Measurements from ENCODE around the gene TP53BP2.
"Not testable (repeated sequence)": the region's sequence is repeated elsewhere in the genome, so short reads cannot be mapped to it uniquely, and the experiment has no call there.

The TP53BP2 gene, protein sequence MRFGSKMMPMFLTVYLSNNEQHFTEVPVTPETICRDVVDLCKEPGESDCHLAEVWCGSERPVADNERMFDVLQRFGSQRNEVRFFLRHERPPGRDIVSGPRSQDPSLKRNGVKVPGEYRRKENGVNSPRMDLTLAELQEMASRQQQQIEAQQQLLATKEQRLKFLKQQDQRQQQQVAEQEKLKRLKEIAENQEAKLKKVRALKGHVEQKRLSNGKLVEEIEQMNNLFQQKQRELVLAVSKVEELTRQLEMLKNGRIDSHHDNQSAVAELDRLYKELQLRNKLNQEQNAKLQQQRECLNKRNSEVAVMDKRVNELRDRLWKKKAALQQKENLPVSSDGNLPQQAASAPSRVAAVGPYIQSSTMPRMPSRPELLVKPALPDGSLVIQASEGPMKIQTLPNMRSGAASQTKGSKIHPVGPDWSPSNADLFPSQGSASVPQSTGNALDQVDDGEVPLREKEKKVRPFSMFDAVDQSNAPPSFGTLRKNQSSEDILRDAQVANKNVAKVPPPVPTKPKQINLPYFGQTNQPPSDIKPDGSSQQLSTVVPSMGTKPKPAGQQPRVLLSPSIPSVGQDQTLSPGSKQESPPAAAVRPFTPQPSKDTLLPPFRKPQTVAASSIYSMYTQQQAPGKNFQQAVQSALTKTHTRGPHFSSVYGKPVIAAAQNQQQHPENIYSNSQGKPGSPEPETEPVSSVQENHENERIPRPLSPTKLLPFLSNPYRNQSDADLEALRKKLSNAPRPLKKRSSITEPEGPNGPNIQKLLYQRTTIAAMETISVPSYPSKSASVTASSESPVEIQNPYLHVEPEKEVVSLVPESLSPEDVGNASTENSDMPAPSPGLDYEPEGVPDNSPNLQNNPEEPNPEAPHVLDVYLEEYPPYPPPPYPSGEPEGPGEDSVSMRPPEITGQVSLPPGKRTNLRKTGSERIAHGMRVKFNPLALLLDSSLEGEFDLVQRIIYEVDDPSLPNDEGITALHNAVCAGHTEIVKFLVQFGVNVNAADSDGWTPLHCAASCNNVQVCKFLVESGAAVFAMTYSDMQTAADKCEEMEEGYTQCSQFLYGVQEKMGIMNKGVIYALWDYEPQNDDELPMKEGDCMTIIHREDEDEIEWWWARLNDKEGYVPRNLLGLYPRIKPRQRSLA

DNA sequence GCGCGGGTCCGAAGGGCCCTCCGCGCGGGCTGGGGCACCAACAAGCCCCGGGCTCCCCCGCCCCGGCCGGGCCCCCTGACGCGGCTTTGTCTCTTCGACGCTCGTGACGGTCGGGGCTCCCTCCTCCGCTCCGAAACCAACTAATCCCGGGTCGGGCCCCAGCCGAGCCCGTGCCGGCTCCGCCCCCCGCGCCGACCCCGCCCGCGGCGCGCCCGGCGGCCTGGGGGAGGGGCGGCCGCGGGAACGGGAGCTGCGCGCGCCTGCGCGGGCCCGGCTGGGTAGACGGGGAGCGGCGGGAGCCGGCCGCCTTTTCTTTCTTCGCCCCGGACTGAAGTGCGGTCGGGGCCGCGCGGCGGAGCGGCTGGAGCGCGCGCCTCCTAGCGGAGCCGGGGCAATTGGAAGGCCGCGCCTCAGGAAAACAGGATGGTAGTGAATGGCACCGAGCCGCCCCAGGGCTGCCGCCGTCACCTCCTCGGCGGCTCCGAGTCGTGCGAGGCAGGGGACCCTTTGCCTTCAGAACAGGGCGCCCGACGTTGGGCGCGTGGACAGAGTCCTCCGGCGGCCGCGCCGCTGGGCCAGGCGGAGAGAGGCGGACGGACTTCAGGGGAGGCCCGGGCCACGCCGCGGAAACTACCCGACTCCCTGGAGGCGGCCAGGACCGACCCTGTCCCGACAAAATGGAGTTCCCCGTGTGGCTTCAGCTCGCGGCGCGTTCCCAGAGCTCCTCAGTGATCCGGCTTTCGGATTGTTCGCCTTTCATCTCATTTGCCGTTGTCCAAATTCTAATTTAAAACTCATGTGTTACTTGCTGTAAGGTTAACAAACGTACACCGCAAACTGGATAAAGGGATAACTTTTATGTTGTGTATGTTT lies at the start of gene TP53BP2:
Gene TP53BP2 (minus strand): TSS at position 138 of the 873 bp plus-strand sequence. CDS start 267 bp downstream, outside the sequence.
- DNase-seq: peak; percentile 44

DNA sequence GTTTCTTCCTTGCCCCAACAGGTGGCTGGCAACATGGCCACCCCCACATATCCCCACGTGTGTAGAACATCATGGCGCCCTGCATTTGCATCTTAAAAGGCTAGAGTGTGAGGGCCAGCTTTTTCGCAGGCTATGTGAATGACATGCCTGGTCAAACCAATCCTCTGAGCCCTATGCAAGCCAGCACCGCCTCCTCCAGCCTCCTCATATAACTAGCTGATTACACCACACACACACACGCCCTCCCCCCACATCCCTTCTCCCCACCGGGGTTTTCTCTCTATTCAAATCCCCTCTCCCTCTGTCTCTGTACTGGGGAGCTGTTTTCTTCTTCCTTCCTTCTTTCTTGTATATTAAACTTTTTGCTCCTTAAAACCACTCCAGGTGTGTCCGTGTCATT lies 44.7 kb upstream of the TP53BP2 start:
- DNase-seq: not testable (repeated sequence)

DNA sequence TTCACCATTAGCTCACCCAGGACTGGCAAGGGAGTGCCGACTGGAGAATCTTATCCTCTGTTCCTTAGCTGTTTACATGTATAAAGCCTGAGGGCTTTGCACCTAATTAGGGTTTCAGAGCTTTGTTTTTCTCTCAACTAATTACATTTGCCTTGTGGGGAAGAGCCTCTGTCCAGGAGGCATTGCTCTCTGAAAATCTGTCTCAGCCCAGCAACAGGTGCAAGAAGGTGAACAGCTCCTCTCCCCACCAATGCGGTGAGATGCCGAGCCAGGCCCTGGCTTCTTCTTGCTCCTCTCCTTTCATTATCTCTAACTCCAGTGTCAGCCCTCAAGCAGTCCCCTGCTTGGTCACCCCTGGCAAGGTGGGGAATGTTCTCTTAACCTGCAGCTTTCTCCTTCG lies 43.6 kb upstream of the TP53BP2 start:
- not testable (repeated sequence) for DNase-seq

DNA sequence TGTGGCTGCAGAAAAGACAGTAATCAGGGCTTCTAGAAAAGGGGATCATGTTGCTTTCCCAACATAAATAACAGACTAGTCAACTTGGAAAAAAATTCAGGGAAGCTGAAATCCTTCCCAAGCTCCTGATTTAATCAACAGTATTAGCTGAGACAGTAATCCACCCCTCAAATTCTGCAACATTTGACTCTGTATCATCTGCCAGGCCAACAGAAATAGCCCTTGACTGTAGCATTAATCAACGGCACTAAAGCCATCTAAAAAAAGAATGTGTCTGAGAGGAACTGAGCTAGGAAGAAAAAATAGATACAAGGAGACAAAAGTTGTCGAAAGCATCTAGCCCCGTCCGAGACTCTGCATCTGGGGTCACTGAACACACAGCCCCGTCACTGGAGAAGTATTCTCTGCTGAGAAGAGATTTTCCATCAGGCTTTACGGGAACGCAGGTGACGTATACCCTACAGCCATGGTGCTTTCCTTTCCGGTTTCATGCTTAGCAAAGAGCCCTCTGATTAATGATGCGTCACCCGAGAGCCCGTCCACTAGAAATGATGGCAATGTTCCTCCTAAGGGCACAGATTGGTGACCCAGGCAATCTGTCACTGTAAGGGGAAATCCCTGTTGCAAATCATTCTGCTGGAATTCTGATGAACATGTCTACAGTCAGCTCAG lies 42.1 kb upstream of the TP53BP2 start:
- DNase-seq: peak; percentile 88

DNA sequence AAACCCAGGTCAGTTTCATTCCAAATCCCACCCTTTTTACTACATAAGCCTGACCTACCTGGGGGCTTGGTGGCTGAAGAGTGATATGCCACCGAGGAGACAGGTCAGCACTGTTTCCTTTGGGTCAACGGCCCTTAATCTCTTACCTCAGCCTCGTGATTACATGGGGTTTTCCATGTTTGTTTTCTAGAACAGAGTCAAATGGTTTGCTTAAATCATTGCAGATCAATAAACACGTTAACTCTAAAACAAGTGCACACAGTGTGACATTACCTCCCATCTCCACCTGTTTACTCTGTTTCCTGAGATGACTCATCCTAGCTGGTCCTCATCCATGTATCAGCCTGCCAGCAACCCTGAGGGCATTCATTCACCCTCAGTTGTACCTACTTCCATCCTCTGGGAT lies 40.8 kb upstream of the TP53BP2 start:
- peak; percentile 23 for DNase-seq

DNA sequence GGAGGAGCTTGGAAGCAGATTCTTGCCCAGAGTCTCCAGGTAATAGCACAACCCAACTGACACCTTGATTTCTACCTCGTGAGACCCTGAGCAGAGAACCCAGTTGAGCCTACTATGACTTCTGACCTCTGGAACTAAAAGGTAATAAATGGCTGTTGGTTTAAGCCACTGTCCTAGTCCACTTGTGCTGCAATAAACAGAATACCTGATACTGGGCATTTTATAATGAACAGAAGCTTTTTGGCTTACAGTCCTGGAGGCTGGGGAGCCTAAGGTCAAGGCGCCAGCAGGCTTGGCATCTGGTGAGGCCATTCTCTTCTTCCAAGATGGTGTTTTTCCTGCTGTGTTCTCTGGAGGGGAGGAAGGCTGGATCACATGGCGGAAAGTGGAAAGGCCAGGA lies 39.9 kb upstream of the TP53BP2 start:
- no peak for DNase-seq

DNA sequence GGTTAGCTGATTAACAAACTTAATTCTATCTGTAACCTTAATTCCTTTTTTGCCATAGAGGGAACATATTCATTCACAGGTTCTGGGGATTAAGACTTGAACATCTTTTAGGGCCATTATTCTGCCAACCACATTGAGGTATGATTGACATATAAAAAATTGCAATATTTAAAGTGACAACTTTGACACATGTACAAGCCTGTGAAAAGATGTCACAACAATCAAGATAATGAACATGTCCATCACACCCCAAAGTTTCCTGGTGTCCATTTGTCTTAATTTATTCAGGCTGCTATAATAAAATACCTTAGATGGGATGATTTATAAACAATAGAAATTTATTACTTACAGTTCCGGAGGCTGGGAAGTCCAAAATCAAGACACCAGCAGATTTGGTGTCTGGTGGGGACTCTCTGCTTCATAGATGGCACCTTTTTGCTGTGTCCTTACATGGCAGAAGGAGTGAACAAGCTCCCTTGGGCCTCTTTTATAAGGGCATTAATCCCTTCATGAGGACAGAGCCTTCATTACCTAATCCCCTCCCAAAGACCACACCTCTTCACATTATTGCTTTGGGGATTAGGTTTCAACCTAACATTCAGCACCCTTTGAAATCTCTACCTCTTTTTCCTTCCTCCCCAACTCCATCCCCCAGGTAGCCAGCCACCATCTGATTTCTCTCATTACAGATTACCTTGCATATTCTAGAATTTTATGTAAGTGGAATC lies 33.0 kb upstream of the TP53BP2 start:
- DNase-seq: no peak

DNA sequence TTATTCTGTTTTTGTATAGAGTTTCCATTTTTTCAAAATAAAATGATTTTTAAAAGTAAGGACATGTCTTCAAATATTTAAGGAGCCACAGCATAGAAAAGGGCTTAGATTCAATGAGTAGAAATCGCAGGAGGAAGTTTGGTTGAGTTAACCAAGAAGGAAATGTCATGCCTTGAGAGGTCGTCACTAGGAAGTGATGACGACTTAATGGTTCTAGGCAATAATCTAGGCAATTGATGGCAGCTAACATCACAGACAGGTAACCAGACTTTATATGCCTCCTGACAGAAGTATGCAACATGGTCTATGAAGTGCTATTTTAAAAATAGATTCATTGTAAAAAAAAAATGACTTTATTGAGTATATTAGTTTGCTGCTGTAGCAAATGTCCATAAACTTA lies 32.1 kb upstream of the TP53BP2 start:
- DNase-seq: no peak

DNA sequence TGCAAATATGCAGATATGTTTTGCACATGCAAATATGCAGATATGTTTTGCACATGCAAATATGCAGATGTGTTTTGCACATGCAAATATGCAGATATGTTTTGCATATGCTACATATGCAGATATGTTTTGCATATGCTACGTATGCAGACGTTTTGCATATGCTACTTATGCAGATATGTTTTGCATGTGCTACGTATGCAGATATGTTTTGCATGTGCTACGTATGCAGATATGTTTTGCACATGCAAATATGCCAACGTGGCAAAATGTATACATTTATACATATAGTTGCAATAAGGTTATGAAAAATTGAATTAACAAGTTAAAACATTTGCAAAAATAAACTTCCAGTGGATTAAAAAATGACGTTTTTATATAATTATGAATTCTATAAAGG lies 30.8 kb upstream of the TP53BP2 start:
- no peak for DNase-seq

DNA sequence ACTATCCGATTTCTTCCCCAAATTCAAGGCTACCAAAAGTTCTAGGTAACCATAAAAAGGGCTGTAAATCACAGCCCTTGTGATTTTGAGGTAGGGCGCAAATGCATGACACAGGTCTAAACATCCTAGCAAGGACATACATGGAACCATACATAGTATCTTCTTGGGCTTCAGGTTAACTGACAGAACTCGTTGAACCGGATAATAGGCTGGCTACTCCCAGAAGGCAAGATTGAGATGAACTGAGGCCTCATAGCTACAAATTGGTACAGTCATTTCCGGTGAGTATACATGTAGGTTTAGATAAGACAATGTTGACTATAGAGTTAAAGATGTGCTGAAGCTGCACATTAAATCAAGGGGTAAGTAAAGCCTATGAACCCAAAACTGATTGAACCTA lies 27.3 kb upstream of the TP53BP2 start:
- no peak for DNase-seq

DNA sequence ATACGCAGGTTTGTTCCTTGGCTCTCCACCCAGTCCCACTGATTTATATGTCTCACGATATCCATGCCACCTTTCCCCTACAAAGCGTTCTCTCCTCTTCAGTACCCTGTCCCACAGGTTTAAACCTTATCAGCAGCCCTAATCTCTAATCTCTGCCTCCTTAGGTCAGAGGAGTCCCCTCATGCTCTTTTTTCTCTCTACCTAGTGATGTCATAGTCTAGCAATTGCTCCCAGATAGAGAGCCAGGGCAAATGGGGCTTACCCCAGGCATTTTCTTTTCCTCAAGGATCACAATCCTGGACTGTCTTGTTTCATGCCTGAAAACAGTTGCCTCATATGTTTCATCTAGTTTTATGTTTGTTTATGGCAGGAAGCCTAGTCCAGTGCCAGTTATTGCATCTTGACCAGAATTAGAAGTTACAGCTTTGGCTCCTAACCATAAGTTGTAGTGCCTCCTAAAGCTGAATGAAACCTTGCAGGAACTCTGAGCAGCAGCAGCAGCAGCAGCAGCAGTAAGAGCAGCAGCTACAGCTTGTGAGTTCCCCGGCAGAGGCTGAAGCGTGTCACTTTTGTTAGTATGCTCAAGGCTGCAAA lies 26.7 kb upstream of the TP53BP2 start:
- no peak for DNase-seq

DNA sequence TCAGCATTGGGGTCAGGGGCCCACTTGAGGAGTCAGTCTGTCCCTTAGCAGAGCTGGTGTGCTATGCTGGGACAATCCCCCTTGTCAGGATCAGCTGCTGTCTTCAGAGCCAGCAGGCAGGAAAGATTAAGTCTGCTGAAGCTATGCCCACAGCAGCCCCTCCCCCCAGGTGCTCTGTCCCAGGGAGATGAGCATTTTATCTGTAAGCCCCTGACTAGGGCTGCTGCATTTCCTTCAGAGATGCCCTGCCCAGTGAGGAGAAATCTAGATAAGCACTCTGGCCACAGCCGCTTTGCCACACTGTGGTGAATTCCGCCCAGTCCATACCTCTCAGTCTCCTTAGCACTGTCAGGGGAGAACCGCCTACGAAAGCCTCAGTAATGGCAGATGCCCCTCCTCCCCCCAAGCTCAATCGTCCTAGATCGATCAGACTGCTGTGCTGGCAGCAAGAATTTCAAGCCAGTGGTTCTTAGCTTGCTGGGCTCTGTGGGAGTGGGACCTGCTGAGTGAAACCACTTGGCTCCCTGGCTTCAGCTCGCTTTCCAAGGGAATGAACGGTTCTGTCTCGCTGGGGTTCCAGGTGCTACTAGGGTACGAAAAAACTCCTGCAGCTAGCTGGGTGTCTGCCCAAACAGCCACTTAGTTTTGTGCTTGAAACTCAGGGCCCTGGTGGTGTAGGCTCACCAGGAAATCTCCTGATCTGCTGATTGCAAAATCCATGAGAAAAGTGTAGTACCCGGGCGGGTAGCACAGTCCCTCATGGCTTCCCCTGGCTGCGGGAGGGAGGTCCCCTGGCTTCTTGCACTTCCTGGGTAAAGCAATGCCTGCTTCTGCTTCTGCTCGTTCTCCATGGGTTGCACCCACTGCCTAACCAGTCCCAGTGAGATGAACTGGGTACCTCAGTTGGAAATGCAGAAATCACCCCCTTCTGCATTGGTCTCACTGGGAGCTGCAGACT lies 25.1 kb upstream of the TP53BP2 start:
- no peak for DNase-seq

DNA sequence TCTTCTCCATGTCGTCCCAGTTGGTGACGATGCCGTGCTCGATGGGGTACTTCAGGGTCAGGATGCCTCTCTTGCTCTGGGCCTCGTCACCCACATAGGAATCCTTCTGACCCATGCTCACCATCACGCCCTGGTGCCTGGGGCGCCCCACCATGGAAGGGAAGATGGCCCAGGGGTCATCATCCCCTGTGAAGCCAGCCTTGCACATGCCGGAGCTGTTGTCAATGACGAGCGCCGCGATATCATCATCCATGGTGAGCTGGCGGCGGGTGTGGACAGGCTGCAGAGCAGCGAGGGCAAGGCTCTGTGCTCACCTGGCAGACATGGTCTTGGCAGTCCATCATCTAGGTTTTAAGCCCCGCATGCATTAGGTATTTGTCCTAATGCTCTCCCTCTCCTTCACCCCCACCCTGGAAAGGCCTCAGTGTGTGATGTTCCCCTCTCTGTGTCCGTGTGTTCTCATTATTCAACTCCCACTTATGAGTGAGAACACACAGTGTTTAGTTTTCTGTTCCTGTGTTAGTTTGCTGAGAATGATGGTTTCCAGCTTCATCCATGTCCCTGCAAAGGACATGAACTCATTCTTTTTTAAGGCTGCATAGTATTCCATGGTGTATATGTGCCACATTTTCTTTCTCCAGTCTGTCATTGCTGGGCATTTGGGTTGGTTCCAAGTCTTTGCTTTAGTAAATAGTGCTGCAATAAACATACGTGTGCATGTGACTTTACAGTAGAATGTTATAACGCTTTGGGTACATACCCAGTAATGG lies 19.0 kb upstream of the TP53BP2 start:
- not testable (repeated sequence) for DNase-seq

DNA sequence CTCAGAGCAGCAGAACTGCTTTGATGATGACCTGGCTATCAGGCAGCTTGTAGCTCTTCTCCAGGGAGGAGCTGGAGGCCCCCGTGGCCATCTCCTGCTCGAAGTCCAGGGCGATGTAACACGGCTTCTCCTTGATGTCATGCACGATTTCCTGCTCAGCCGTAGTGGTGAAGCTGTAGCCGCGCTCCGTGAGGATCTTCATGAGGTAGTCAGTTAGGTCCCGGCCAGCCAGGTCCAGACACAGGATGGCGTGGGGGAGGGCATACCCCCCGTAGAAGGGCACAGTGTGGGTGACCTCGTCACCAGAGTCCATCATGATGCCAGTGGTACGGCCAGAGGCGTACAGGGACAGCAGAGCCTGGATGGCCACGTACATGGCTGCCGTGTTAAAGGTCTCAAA lies 18.3 kb upstream of the TP53BP2 start:
- DNase-seq: no peak

DNA sequence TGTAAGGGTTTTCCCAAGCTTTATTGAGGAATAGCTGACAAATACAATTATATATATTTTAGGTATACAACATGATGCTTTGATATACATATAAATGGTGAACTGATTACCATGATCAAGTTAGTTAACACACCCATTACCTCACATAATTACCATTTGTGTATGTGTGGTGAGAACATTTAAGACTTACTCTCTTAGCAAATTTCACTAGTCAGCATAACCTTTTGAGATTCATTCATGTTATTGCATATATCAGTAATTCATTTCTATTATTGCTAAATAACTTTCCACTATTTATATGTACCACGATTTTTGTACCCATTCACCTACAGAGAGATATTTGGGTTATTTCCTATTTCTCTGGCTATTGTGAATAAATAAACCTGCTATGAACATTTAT lies 16.2 kb upstream of the TP53BP2 start:
- no peak for DNase-seq

DNA sequence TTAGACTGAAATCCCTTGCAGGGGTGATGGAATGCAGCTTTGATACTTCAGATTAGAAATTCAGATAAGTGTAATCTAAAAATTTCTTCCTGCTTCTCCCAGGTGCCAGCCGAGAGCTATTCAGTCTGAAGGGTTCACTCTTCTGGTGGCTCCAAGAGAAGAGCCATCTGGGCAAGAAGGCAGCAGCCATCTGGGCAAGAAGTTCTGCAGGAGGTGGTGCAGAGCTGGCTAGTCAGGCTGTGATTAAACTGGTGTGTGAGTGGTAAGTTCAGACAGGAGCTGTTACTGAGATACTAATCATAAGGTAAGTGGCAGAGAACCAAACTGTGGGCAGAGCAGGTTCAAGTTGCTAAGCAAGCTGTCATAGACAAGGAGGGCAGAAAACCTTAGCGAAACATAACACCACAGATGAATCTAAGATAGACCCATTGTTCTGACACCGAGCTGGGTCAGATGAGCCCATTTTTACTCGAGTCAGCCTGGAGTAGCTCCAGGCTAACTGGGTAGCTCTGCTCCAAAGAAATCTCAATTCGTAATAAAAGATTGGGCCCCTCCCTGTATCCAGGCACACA lies 14.4 kb upstream of the TP53BP2 start:
- DNase-seq: no peak

DNA sequence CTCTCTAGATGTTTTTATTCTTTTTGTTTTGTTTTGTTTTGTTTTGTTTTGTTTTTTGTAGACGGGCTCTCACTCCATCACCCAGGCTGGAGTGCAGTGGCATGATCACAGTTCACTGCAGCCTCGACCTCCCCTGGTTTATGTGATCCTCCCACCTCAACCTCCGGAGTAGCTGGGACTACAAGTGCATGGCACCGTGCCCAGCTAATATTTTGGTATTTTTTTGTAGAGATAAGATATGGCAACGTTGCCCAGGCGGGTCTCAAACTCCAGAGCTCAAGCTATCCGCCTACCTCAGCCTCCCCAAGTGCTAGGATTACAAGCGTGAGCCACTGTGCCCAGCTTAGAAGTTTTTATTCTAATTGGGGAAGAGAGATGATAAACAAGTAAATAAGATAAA lies 13.3 kb upstream of the TP53BP2 start:
- no peak for DNase-seq

DNA sequence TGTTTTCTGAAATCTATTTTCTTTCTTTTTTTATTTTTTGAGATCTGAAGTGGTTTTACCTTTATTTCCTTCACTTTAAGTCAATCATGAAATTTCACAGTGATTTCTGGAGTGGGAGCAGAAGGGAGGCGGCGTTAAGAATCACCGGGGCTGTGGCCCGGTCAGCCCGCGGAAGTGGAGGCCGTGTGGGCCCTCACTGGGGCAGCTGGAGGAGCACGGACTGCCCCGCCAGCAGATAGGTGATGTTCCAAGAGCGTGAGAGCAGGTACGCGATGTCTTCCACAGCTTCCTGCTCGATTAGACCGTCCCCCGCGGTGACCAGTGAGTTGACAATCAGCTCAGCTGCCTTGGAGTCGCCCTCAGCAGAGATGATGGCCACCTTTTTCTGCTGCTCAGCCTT lies 10.6 kb upstream of the TP53BP2 start:
- no peak for DNase-seq

All from NCI-H226 (cell line).